Adrenal gland (tissue), 5 donors: ENCODE data around the gene FOXS1.

Experiments
- POLR2A ChIP-seq, 2 donors: fragments of 450-650 bp; IDR thresholded peaks; one replicate each; pipeline ENCODE4 v1.6.1; 2017; ENCODE audit warnings: antibody characterized with exemption in 2 of 2, mild to moderate bottlenecking in 2 of 2, moderate library complexity in 1 of 2
- TF ChIP-seq, protein P1 (sequence below), 6 experiments: fragments of 450-650 bp in 4 of 6; fragments of 200-600 bp in 2 of 6; sonication (generic) in 1 of 6; IDR thresholded peaks; 1 replicate in 5 of 6; 2 replicates in 1 of 6; pipeline versions ENCODE4 v1.5.1 to v1.8.0; 2016 to 2021; ENCODE audit warnings: antibody characterized with exemption in 6 of 6, mild to moderate bottlenecking in 2 of 6, moderate library complexity in 1 of 6
- donor health status: DM: no; HTN: no; CAD: no.

DNA sequence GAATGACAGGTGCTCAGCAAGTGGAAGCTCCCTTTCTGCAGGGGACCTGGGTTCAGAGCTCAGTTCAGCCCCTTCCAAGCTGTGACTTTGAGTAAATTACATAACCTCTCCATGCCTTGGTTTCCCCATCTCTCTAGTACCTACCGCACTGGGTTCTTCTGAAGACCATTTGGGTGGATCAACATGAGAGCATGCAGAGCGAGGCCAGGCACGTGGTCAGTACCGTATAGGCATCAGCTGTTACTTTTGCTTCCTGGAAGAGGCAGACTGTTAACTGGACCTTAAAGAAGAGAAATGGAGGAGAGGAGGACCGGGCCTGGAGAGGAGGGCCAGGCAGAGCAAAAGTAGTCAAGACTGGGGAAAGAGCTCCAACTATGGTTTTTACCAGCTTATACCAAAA lies 27.9 kb downstream of the FOXS1 start:
- TF ChIP-seq, protein P1, sequence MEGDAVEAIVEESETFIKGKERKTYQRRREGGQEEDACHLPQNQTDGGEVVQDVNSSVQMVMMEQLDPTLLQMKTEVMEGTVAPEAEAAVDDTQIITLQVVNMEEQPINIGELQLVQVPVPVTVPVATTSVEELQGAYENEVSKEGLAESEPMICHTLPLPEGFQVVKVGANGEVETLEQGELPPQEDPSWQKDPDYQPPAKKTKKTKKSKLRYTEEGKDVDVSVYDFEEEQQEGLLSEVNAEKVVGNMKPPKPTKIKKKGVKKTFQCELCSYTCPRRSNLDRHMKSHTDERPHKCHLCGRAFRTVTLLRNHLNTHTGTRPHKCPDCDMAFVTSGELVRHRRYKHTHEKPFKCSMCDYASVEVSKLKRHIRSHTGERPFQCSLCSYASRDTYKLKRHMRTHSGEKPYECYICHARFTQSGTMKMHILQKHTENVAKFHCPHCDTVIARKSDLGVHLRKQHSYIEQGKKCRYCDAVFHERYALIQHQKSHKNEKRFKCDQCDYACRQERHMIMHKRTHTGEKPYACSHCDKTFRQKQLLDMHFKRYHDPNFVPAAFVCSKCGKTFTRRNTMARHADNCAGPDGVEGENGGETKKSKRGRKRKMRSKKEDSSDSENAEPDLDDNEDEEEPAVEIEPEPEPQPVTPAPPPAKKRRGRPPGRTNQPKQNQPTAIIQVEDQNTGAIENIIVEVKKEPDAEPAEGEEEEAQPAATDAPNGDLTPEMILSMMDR (IDR thresholded peaks at IDR 0.05): no peak
- TF ChIP-seq POLR2A (IDR thresholded peaks at IDR 0.05): no peak
